Spleen (tissue), 11 donors: ENCODE data around the gene MRPL38. TPM values are rescaled to one million over a fixed set of nuclear protein-coding genes. Genes with fewer than 3 reads are reported as not detected.

Experiments
- DNase-seq: peaks from one replicate; pipeline ENCODE4 v3.0.0-alpha.2; 2020
- H3K27ac ChIP-seq, 8 donors: fragments of 200-600 bp; sonication (generic) in 7 of 8; 1 replicate in 4 of 8; 2 replicates in 4 of 8; pipeline versions ENCODE4 v1.5.0 to v1.8.0; 2016 to 2021; ENCODE audit warnings: inconsistent platforms in 4 of 8, mild to moderate bottlenecking in 4 of 8, moderate library complexity in 1 of 8
- H3K27me3 ChIP-seq, 7 donors: fragments of 200-600 bp; sonication (generic) in 6 of 7; replicated peaks in 1 of 7; 1 replicate in 4 of 7; 2 replicates in 3 of 7; pipeline versions ENCODE4 v1.5.0 to v1.8.0; 2016 to 2021; ENCODE audit warnings: inconsistent platforms in 3 of 7, mild to moderate bottlenecking in 1 of 7
- H3K36me3 ChIP-seq, 6 donors: fragments of 200-600 bp; sonication (generic) in 5 of 6; 1 replicate in 4 of 6; 2 replicates in 2 of 6; pipeline versions ENCODE4 v1.5.0 to v1.8.0; 2016 to 2021; ENCODE audit warnings: inconsistent platforms in 2 of 6
- H3K4me1 ChIP-seq, 6 donors: fragments of 200-600 bp; sonication (generic) in 5 of 6; 1 replicate in 3 of 6; 2 replicates in 3 of 6; pipeline versions ENCODE4 v1.5.0 to v1.8.0; 2016 to 2021; ENCODE audit warnings: inconsistent platforms in 3 of 6
- H3K4me3 ChIP-seq, 8 donors: fragments of 200-600 bp; sonication (generic) in 7 of 8; 1 replicate in 4 of 8; 2 replicates in 4 of 8; pipeline versions ENCODE4 v1.5.0 to v1.8.0; 2016 to 2021; ENCODE audit warnings: inconsistent platforms in 4 of 8, mild to moderate bottlenecking in 4 of 8, moderate library complexity in 2 of 8
- H3K9me3 ChIP-seq, 8 donors: fragments of 200-600 bp; sonication (generic) in 7 of 8; 1 replicate in 4 of 8; 2 replicates in 4 of 8; pipeline versions ENCODE4 v1.5.0 to v1.8.0; 2016 to 2021; ENCODE audit warnings: inconsistent platforms in 4 of 8
- CTCF ChIP-seq, 11 experiments: fragments of 200-600 bp in 7 of 11; fragments of 450-650 bp in 4 of 11; sonication (generic) in 4 of 11; IDR thresholded peaks in 8 of 11; conservative IDR thresholded peaks in 3 of 11; 1 replicate in 7 of 11; 2 replicates in 4 of 11; pipeline versions ENCODE4 v1.4.0 to v1.8.0; 2016 to 2021; ENCODE audit warnings: antibody characterized with exemption in 11 of 11, inconsistent platforms in 4 of 11, mild to moderate bottlenecking in 1 of 11
- POLR2A ChIP-seq, 3 donors: fragments of 450-650 bp; IDR thresholded peaks; one replicate each; pipeline ENCODE4 v1.5.1; 2017; ENCODE audit warnings: antibody characterized with exemption in 3 of 3, mild to moderate bottlenecking in 1 of 3
- POLR2AphosphoS5 ChIP-seq, 3 donors: sonication (generic); formaldehyde crosslinking; IDR thresholded peaks; one replicate each; pipeline ENCODE4 v1.5.1; 2017; ENCODE audit warnings: antibody characterized with exemption in 3 of 3
- WGBS, 5 donors: extraction: QIAGEN DNeasy Blood & Tissue Kit in 3 of 5; methylation state at CpG; one replicate each; pipeline versions ENCODE4 v1.1.5 to v1.1.7; 2013 to 2018; 5-methylcytosine and 5-hydroxymethylcytosine counted together
- intact Hi-C: fragments of 100-400 bp; cut with DNase I; formaldehyde crosslinking; loops from one replicate; pipeline ENCODE4 v1.15.0; 2023; ENCODE audit warnings: low total_unique reads
- polyA plus RNA-seq, 3 donors: library from polyadenylated mRNA; stranded (reverse); fragments of 200-250 nt; gene quantifications; one replicate each; pipeline ENCODE4 v1.2.1, GENCODE V29; 2013
- total RNA-seq, 7 donors: library from RNA; depleted of rRNA in 3 of 7; stranded (reverse); fragments of >200 nt in 3 of 7; fragmentation: NEBNext Ultra II Directional in 4 of 7; extraction: Animal tissue kit (Norgen Biotek cat#: 25700) in 4 of 7; gene quantifications; one replicate each; pipeline versions ENCODE4 v1.1.0 to v1.2.1, GENCODE V29; 2016 to 2021
- donor health status: healthy with polysubstance abuse.
- donor health status: DM: no; HTN: no; CAD: no; lungs with moderate emphysema.
- donor health status: DM: no; HTN: no; CAD: no.
- donor health status: Bipolar disorder and iron deficiency.
- donor health status: healthy.
- donor health status: DM: no; HTN: no; CAD: no.
- donor health status: DM: yes; HTN: yes; CAD: no.

The MRPL38 gene
- total and polyA plus RNA-seq, 10 donors: 40.1 to 90.6 (median 76.6) TPM

GRCh38 chr17:75875182-75875939 is 29.3 kb downstream of the MRPL38 start:
- peaks cover 0 to 44% (median 6%) of the 10 kb centered on the region in 7 donors for H3K27me3 ChIP-seq
- DNase-seq: no peak
- H3K27ac ChIP-seq: peak overlapping the region; percentile 76 to 94 (median 90)
- H3K36me3 ChIP-seq: peaks cover 0 to 36% (median 11%) of the 10 kb centered on the region in 6 donors
- intact Hi-C loops: no loop called here
- H3K9me3 ChIP-seq: no peaks in the 10 kb centered on the region
- H3K4me1 ChIP-seq: peaks cover 32 to 75% (median 71%) of the 10 kb centered on the region in 6 donors
- TF ChIP-seq POLR2AphosphoS5 (IDR thresholded peaks at IDR 0.05) (no peak), POLR2A (IDR thresholded peaks at IDR 0.05) (no peak), CTCF (IDR thresholded peaks at IDR 0.05 in 8 of 11, conservative IDR thresholded peaks at IDR 0.05 in 3 of 11) (no peak)
- 49 to 62% (median 55%) methylated on average over 10 to 18 of the region's 18 CpGs for WGBS, 5 donors
- H3K4me3 ChIP-seq: peak overlapping the region in 6 of 8 donors; percentile 49 to 76 (median 70)

GRCh38 chr17:75874323-75875181 is 30.1 kb downstream of the MRPL38 start:
- Histone ChIP-seq H3K27ac (peak overlapping the region in 7 of 8 donors; percentile 69 to 94 (median 90)), H3K4me3 (no peak overlapping the region), H3K9me3 (no peaks in the 10 kb centered on the region), H3K4me1 (peaks cover 32 to 74% (median 71%) of the 10 kb centered on the region in 6 donors), H3K36me3 (peaks cover 0 to 36% (median 11%) of the 10 kb centered on the region in 6 donors), H3K27me3 (peaks cover 0 to 36% (median 6%) of the 10 kb centered on the region in 7 donors)
- no peak for DNase-seq
- WGBS, 5 donors: 78 to 91% (median 89%) methylated on average over 16 to 38 of the region's 38 CpGs
- intact Hi-C loops: no loop called here
- TF ChIP-seq POLR2AphosphoS5 (IDR thresholded peaks at IDR 0.05): peak in 1 of 3 donors; percentile 43
- no peak for TF ChIP-seq CTCF (IDR thresholded peaks at IDR 0.05 in 8 of 11, conservative IDR thresholded peaks at IDR 0.05 in 3 of 11)
- no peak for TF ChIP-seq POLR2A (IDR thresholded peaks at IDR 0.05)

GRCh38 chr17:75873587-75874322 is 30.9 kb downstream of the MRPL38 start:
- Histone ChIP-seq H3K4me1 (peaks cover 32 to 66% (median 63%) of the 10 kb centered on the region in 6 donors), H3K27ac (peak overlapping the region in 6 of 8 donors; percentile 69 to 92 (median 80)), H3K9me3 (no peaks in the 10 kb centered on the region), H3K27me3 (peaks cover 0 to 28% (median 6%) of the 10 kb centered on the region in 7 donors), H3K4me3 (no peak overlapping the region), H3K36me3 (peaks cover 0 to 36% (median 11%) of the 10 kb centered on the region in 6 donors)
- DNase-seq: peak; percentile 73
- intact Hi-C loops: no loop called here
- WGBS, 5 donors: 64 to 82% (median 80%) methylated on average over 8 to 11 of the region's 11 CpGs
- no peak for TF ChIP-seq POLR2AphosphoS5 (IDR thresholded peaks at IDR 0.05)
- TF ChIP-seq POLR2A (IDR thresholded peaks at IDR 0.05): no peak
- TF ChIP-seq CTCF (IDR thresholded peaks at IDR 0.05 in 8 of 11, conservative IDR thresholded peaks at IDR 0.05 in 3 of 11): no peak
